OCI-LY7 (cell line): Measurements from ENCODE around the gene FAM163B. TPM values are rescaled to one million over a fixed set of nuclear protein-coding genes. Genes with fewer than 3 reads are reported as not detected.
"Not testable (repeated sequence)": the region's sequence is repeated elsewhere in the genome, so short reads cannot be mapped to it uniquely, and the experiment has no call there.

Source experiments
- BruUV-seq: library from RNA; stranded (reverse); fragments of 400-500 nt; replicated peaks from 2 replicates; lab custom pipeline; 2021; lab: Mats Ljungman, UMichigan
- CTCF ChIA-PET: fragments of 300-600 bp; sonication (Branson Sonifier 250); formaldehyde crosslinking; loops from one replicate; lab custom pipeline; 2022; ENCODE audit warnings: antibody characterized with exemption; ENCODE audit not compliant: unreplicated experiment; lab: Charles Lee
- POLR2A ChIA-PET: fragments of 300-600 bp; sonication (Branson Sonifier 250); formaldehyde crosslinking; loops from one replicate; lab custom pipeline; 2022; ENCODE audit warnings: antibody characterized with exemption; lab: Charles Lee
- DNase-seq: peaks from one replicate; pipeline ENCODE4 v3.0.0-alpha.2; 2015; ENCODE audit warnings: low spot score
- H2AFZ ChIP-seq: fragments of 200-600 bp; sonication (generic), shearing (Covaris generic); 2 replicates; pipeline ENCODE4 v1.6.1; 2014; ENCODE audit warnings: mild to moderate bottlenecking, antibody characterized with exemption, low read length, moderate library complexity
- H3K27ac ChIP-seq: fragments of 200-600 bp; sonication (generic); 2 replicates; pipeline ENCODE4 v1.5.1; 2014; ENCODE audit warnings: mixed run types, low read depth, mild to moderate bottlenecking, moderate library complexity, low read length, inconsistent platforms; ENCODE audit not compliant: poor library complexity, severe bottlenecking
- H3K36me3 ChIP-seq: fragments of 200-600 bp; sonication (generic); 2 replicates; pipeline ENCODE4 v1.6.1; 2014; ENCODE audit warnings: mild to moderate bottlenecking, antibody characterized with exemption, low read length, moderate library complexity, mixed read lengths; ENCODE audit not compliant: insufficient read depth
- H3K4me1 ChIP-seq: fragments of 200-600 bp; sonication (generic); 2 replicates; pipeline ENCODE4 v1.5.1; 2014; ENCODE audit warnings: mild to moderate bottlenecking, low read length; ENCODE audit not compliant: insufficient read depth, poor library complexity, severe bottlenecking
- H3K4me2 ChIP-seq: fragments of 200-600 bp; sonication (generic); 2 replicates; pipeline ENCODE4 v1.6.1; 2014; ENCODE audit warnings: mild to moderate bottlenecking, low read length
- H3K4me3 ChIP-seq: fragments of 200-600 bp; sonication (generic); 2 replicates; pipeline ENCODE4 v1.5.1; 2014; ENCODE audit warnings: mild to moderate bottlenecking, low read depth, low read length; ENCODE audit not compliant: poor library complexity, severe bottlenecking
- H3K79me2 ChIP-seq: fragments of 200-600 bp; sonication (generic); 2 replicates; pipeline ENCODE4 v1.6.1; 2016; ENCODE audit warnings: low read depth, mild to moderate bottlenecking, low read length, moderate library complexity, mixed read lengths; ENCODE audit not compliant: insufficient read depth
- H3K9me2 ChIP-seq: fragments of 200-600 bp; sonication (generic); 2 replicates; pipeline ENCODE4 v1.6.1; 2016; ENCODE audit warnings: mild to moderate bottlenecking, low read length, mixed read lengths; ENCODE audit not compliant: insufficient read depth
- H3K9me3 ChIP-seq: fragments of 200-600 bp; sonication (generic); 2 replicates; pipeline ENCODE4 v1.6.1; 2014; ENCODE audit warnings: mild to moderate bottlenecking, mixed run types, low read length, mixed read lengths
- H4K20me1 ChIP-seq: fragments of 200-600 bp; sonication (generic); 2 replicates; pipeline ENCODE4 v1.6.1; 2014; ENCODE audit warnings: mild to moderate bottlenecking, antibody characterized with exemption, low read length, moderate library complexity, mixed read lengths; ENCODE audit not compliant: insufficient read depth
- EZH2phosphoT487 ChIP-seq: fragments of 200-600 bp; sonication (generic); IDR thresholded peaks from 2 replicates; pipeline ENCODE4 v1.6.1; 2018; ENCODE audit warnings: low read depth, borderline replicate concordance, mild to moderate bottlenecking, mixed run types, antibody characterized with exemption, low read length, moderate library complexity, mixed read lengths
- intact Hi-C: fragments of 100-400 bp; cut with micrococcal nuclease; formaldehyde crosslinking; loops from one replicate; pipeline ENCODE4 v1.10.0; 2022; ENCODE audit not compliant: unreplicated experiment
- total RNA-seq, 2 experiments: library from RNA; depleted of rRNA in 1 of 2; stranded (reverse); fragments of >200 nt in 1 of 2; shearing (Covaris generic) in 1 of 2; gene quantifications; 2 replicates each; pipeline ENCODE4 v1.2.3, GENCODE V29; 2014 to 2022
- TF ChIP-seq, protein P1 (sequence below): fragments of 200-600 bp; sonication (generic); conservative IDR thresholded peaks from 2 replicates; pipeline ENCODE4 v1.5.1; 2014; ENCODE audit warnings: mild to moderate bottlenecking, antibody characterized with exemption, low read length, moderate library complexity, mixed read lengths

FAM163B gene
- total RNA-seq, 2 experiments from 2014 or later: 2.6 to 7.8 TPM

DNA sequence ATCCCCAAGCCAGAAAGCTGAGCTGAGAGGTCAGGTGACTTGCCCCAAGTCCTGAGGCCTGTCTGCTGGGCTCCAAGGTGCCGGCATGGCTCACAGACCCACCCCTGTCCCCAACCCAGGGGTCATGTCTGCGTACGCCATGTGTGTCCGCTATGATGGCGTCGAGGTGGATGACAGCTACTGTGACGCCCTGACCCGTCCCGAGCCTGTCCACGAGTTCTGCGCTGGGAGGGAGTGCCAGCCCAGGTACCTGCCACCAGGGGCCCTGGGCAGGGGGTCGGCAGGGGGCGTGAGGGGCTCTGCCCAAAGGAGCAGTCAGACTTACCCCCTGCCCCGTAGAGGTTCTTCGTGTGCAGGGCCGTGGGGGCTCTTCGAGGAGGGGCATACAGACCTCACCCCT, 42.4 kb downstream of the FAM163B start:
- Histone ChIP-seq H3K4me1 (peaks cover 10% of the 10 kb centered on the region), H3K9me2 (no peaks in the 10 kb centered on the region), H3K4me3 (no peak overlapping the region), H4K20me1 (no peaks in the 10 kb centered on the region), H3K79me2 (no peaks in the 10 kb centered on the region), H3K4me2 (no peak overlapping the region), H3K27ac (no peak overlapping the region), H2AFZ (no peak overlapping the region), H3K9me3 (no peaks in the 10 kb centered on the region), H3K36me3 (no peaks in the 10 kb centered on the region)
- DNase-seq: no peak
- TF ChIP-seq, protein P1, sequence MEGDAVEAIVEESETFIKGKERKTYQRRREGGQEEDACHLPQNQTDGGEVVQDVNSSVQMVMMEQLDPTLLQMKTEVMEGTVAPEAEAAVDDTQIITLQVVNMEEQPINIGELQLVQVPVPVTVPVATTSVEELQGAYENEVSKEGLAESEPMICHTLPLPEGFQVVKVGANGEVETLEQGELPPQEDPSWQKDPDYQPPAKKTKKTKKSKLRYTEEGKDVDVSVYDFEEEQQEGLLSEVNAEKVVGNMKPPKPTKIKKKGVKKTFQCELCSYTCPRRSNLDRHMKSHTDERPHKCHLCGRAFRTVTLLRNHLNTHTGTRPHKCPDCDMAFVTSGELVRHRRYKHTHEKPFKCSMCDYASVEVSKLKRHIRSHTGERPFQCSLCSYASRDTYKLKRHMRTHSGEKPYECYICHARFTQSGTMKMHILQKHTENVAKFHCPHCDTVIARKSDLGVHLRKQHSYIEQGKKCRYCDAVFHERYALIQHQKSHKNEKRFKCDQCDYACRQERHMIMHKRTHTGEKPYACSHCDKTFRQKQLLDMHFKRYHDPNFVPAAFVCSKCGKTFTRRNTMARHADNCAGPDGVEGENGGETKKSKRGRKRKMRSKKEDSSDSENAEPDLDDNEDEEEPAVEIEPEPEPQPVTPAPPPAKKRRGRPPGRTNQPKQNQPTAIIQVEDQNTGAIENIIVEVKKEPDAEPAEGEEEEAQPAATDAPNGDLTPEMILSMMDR: no peak
- TF ChIP-seq EZH2phosphoT487: no peak
- no TSS peak for BruUV-seq
- ChIA-PET CTCF (no interaction called here), POLR2A (no interaction called here)
- intact Hi-C loops: no loop called here

DNA sequence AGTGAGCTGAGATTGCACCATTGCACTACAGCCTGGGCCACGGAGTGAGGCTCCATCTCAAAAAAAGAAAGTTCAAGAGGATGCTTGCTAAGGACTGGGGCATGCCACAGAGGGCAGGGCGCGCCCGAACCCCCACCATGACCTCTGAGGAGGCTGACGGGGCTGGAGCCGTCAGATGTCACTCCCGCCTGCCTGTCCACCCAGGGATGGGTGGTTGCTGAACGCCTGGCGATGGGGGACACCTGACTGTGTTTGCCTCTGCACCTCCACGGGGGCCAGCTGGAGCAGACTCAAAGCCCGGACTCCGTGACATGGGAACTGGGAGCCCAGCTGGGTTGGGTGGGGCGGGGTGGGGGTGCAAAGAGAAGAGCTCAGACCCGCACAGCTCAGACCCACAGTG, 42.8 kb downstream of the FAM163B start:
- BruUV-seq: no TSS peak
- no peaks in the 10 kb centered on the region for H3K79me2 ChIP-seq
- no peaks in the 10 kb centered on the region for H3K9me3 ChIP-seq
- H3K9me2 ChIP-seq: no peaks in the 10 kb centered on the region
- DNase-seq: no peak
- H2AFZ ChIP-seq: no peak overlapping the region
- no peaks in the 10 kb centered on the region for H4K20me1 ChIP-seq
- peaks cover 10% of the 10 kb centered on the region for H3K4me1 ChIP-seq
- ChIA-PET CTCF (no interaction called here), POLR2A (no interaction called here)
- H3K4me3 ChIP-seq: no peak overlapping the region
- H3K27ac ChIP-seq: no peak overlapping the region
- intact Hi-C loops: no loop called here
- H3K4me2 ChIP-seq: no peak overlapping the region
- no peaks in the 10 kb centered on the region for H3K36me3 ChIP-seq
- TF ChIP-seq, protein P1: no peak
- no peak for TF ChIP-seq EZH2phosphoT487

DNA sequence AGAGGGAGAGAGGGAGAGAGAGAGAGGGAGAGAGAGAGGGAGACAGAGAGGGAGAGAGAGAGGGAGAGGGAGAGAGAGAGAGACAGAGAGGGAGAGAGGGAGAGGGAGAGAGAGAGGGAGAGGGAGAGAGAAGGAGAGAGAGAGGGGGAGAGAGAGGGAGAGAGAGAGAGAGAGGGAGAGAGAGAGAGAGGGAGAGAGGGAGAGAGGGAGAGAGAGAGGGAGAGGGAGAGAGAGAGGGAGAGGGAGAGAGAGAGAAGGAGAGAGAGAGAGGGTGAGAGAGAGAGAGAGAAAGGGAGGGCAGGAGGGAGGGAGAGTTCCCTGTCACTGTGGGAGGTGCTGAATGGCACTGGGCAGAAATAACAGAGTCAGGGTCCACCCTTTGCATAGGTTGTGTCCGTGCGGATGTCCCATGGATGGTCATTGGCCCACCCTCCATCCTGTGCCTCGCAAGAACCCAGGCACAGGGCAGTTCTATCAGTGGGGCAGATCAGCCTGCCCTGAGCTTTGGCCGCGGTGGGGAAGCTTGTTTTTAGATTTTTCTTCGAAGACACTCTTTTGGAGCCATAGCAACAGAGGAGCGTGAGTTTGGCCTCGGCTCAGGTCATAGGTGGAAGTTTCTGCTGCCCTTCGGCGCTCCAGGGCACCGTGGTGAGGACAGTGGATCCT, 44.6 kb downstream of the FAM163B start:
- intact Hi-C loops: no loop called here
- H3K4me1 ChIP-seq: peaks cover 10% of the 10 kb centered on the region
- H3K9me2 ChIP-seq: no peaks in the 10 kb centered on the region
- no peaks in the 10 kb centered on the region for H3K9me3 ChIP-seq
- no peaks in the 10 kb centered on the region for H3K79me2 ChIP-seq
- no peaks in the 10 kb centered on the region for H3K36me3 ChIP-seq
- CTCF ChIA-PET: no interaction called here
- H2AFZ ChIP-seq: no peak overlapping the region
- no peak for DNase-seq
- H3K4me3 ChIP-seq: no peak overlapping the region
- H3K27ac ChIP-seq: no peak overlapping the region
- H4K20me1 ChIP-seq: no peaks in the 10 kb centered on the region
- POLR2A ChIA-PET: no interaction called here
- no peak overlapping the region for H3K4me2 ChIP-seq
- TF ChIP-seq, protein P1: no peak
- TF ChIP-seq EZH2phosphoT487: no peak
- BruUV-seq: no TSS peak

DNA sequence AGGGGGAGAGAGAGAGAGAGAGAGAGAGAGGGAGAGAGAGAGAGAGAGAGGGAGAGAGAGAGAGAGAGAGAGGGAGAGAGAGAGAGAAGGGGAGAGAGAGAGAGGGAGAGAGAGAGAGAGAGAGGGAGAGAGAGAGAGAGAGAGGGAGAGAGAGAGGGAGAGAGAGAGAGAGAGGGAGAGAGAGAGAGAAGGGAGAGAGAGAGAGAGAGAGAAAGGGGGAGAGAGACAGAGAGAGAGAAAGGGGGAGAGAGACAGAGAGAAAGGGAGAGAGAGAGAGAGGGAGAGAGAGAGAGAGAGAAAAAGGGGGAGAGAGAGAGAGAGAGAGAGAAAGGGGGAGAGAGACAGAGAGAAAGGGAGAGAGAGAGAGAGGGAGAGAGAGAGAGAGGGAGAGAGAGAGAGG, 45.4 kb downstream of the FAM163B start:
- H3K4me3 ChIP-seq, H4K20me1 ChIP-seq, DNase-seq, CTCF ChIA-PET, BruUV-seq, H2AFZ ChIP-seq, H3K4me2 ChIP-seq, intact Hi-C loops, POLR2A ChIA-PET, H3K27ac ChIP-seq, H3K79me2 ChIP-seq, H3K36me3 ChIP-seq, H3K9me2 ChIP-seq, H3K9me3 ChIP-seq: not testable (repeated sequence)
- peaks cover 12% of the 10 kb centered on the region for H3K4me1 ChIP-seq
